ENCODE data around the gene ROR2.

DNA sequence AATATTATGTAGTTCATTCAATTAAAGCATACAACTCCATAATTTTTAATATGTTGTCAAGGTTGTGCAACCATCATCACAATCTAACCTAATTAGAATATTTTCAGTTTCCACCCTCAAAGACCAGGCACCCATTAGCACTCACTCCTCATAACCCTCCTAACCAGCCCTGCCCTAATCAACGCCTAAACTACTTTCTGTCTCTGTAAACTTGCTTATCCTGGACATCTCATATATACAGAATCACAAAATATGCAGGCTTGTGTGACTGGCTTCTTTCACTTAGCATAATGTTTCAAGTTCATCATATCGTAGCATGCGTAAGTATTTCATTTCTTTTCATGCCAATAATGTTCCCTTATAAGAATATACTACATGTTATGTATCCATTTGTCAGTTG lies 391.6 kb downstream of the ROR2 start:
- no peak for TF ChIP-seq EZH2 (IDR thresholded peaks at IDR 0.05; ENCODE audit: low read length, unreplicated experiment)
- TF ChIP-seq, protein P1, sequence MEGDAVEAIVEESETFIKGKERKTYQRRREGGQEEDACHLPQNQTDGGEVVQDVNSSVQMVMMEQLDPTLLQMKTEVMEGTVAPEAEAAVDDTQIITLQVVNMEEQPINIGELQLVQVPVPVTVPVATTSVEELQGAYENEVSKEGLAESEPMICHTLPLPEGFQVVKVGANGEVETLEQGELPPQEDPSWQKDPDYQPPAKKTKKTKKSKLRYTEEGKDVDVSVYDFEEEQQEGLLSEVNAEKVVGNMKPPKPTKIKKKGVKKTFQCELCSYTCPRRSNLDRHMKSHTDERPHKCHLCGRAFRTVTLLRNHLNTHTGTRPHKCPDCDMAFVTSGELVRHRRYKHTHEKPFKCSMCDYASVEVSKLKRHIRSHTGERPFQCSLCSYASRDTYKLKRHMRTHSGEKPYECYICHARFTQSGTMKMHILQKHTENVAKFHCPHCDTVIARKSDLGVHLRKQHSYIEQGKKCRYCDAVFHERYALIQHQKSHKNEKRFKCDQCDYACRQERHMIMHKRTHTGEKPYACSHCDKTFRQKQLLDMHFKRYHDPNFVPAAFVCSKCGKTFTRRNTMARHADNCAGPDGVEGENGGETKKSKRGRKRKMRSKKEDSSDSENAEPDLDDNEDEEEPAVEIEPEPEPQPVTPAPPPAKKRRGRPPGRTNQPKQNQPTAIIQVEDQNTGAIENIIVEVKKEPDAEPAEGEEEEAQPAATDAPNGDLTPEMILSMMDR (conservative IDR thresholded peaks at IDR 0.05; ENCODE audit: low read depth, low read length), result no peak

Data from PC-3 (cell line).